Activated CD4-positive, alpha-beta memory T cell treated with anti-CD3 and anti-CD28 coated beads for 36 hours (primary cell): ENCODE data around the gene OSBPL6. TPM values are rescaled to one million over a fixed set of nuclear protein-coding genes. Genes with fewer than 3 reads are reported as not detected.

ENCODE experiments used
- CTCF ChIA-PET: fragments of 350-600 bp; sonication (Branson Sonifier 250); formaldehyde crosslinking; loops from one replicate; lab custom pipeline; 2021; ENCODE audit warnings: antibody characterized with exemption, inconsistent platforms; lab: Charles Lee
- POLR2A ChIA-PET: fragments of 350-600 bp; sonication (Branson Sonifier 250); formaldehyde crosslinking; loops from one replicate; lab custom pipeline; 2021; ENCODE audit warnings: antibody characterized with exemption; lab: Charles Lee
- DNase-seq: peaks from one replicate; pipeline ENCODE4 v3.0.0-alpha.2; 2020
- H3K27ac Mint-ChIP-seq: one replicate; pipeline ENCODE4 v1.8.0; 2021; ENCODE audit warnings: mixed read lengths
- H3K27me3 Mint-ChIP-seq: one replicate; pipeline ENCODE4 v1.8.0; 2021; ENCODE audit warnings: mixed read lengths
- H3K36me3 Mint-ChIP-seq: one replicate; pipeline ENCODE4 v1.8.0; 2021; ENCODE audit warnings: mixed read lengths
- H3K4me1 Mint-ChIP-seq: one replicate; pipeline ENCODE4 v1.8.0; 2021; ENCODE audit warnings: low read depth, mixed read lengths
- H3K4me3 Mint-ChIP-seq: one replicate; pipeline ENCODE4 v1.8.0; 2021; ENCODE audit warnings: mild to moderate bottlenecking, mixed read lengths
- H3K9me3 Mint-ChIP-seq: one replicate; pipeline ENCODE4 v1.8.0; 2021; ENCODE audit warnings: mixed read lengths
- intact Hi-C: fragments of 100-400 bp; cut with micrococcal nuclease; formaldehyde crosslinking; loops from one replicate; pipeline ENCODE4 v1.15.1; 2023
- total RNA-seq, 2 experiments: library from RNA; stranded (reverse); gene quantifications; one replicate each; pipeline ENCODE4 v1.2.3, GENCODE V29; 2021

Gene OSBPL6
- total RNA-seq, 2 experiments from 2014 or later = 1.5 to 1.9 TPM

- DNase-seq = no peak
- H3K36me3 Mint-ChIP-seq = no peaks in the 10 kb centered on the region
- no peak overlapping the region for H3K27ac Mint-ChIP-seq
- no peak overlapping the region for H3K4me3 Mint-ChIP-seq
- H3K9me3 Mint-ChIP-seq = no peaks in the 10 kb centered on the region
- ChIA-PET POLR2A (no interaction called here), CTCF (no interaction called here)
- intact Hi-C loops = no loop called here
- no peaks in the 10 kb centered on the region for H3K27me3 Mint-ChIP-seq
- H3K4me1 Mint-ChIP-seq = peaks cover 6% of the 10 kb centered on the region
Measured at GRCh38 chr2:178383718-178384117, 189.4 kb downstream of the OSBPL6 start.

DNA sequence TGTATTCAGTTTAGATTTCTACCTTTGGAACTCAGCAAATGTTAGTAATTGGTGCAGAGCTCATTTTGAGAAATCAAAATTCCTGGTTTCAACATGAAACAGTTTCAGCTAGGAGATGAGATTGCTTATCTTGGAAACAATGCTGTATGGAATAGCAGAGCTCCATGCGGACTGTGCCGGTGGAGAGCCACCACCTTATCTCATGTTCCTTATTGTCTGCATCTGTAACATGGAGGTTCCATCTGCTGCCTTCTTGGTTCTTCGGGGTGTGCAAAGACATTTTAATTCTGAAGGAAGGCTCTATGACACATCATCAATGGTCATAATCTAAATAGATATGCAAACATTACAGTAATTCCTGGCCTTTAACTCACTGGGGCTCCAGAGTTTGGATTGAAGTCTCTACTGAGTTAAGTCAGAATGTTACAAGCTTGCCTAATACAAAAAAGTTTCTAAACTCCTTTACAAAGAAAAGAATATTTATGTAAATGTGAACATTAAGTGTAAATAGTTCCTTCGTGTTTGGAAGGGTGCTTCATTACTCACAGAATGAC lies 191.4 kb downstream of the OSBPL6 start:
- DNase-seq = no peak
- no peaks in the 10 kb centered on the region for H3K9me3 Mint-ChIP-seq
- intact Hi-C loops = no loop called here
- no peak overlapping the region for H3K4me3 Mint-ChIP-seq
- no peak overlapping the region for H3K27ac Mint-ChIP-seq
- no peaks in the 10 kb centered on the region for H3K36me3 Mint-ChIP-seq
- ChIA-PET CTCF (no interaction called here), POLR2A (no interaction called here)
- no peaks in the 10 kb centered on the region for H3K27me3 Mint-ChIP-seq
- H3K4me1 Mint-ChIP-seq = peaks cover 6% of the 10 kb centered on the region

DNA sequence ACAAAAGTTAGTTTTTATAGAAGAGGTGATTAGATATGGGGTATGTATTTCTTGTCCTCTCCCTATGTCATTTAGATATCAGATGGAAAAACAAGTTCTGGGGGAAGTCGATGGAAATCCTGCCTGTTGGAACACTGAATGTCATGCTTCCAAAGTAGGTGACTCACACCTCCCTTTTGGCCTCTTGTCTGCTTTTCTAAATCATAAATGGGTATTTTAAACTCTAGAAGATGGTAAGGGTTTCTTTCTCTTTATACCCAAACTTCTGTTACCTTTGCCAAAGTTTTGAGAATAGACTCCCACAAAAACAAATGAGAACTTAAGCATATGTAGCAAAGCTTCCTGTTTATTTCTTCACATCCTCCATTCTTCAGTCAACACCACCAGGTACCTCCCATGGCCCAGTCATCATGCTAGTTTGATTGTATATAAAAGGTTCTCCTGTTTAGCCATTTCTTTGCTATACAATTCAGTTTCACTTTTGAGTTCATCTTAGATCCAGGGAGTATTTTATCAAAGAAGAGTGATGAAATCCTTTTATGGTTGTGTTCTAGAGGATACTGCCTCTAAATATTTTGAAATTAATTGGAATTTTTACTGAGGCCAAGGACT lies 192.8 kb downstream of the OSBPL6 start:
- Mint-ChIP-seq H3K27ac (no peak overlapping the region), H3K4me1 (peaks cover 6% of the 10 kb centered on the region), H3K36me3 (no peaks in the 10 kb centered on the region), H3K27me3 (no peaks in the 10 kb centered on the region), H3K4me3 (no peak overlapping the region), H3K9me3 (no peaks in the 10 kb centered on the region)
- CTCF ChIA-PET = no interaction called here
- intact Hi-C loops = no loop called here
- DNase-seq = no peak
- POLR2A ChIA-PET = no interaction called here

GRCh38 chr2:178388287-178388686 lies 194.0 kb downstream of the OSBPL6 start:
- no peak overlapping the region for H3K27ac Mint-ChIP-seq
- ChIA-PET POLR2A (no interaction called here), CTCF (no interaction called here)
- no peaks in the 10 kb centered on the region for H3K36me3 Mint-ChIP-seq
- no peak for DNase-seq
- no peaks in the 10 kb centered on the region for H3K27me3 Mint-ChIP-seq
- H3K4me3 Mint-ChIP-seq = no peak overlapping the region
- intact Hi-C loops = no loop called here
- H3K4me1 Mint-ChIP-seq = peaks cover 6% of the 10 kb centered on the region
- H3K9me3 Mint-ChIP-seq = no peaks in the 10 kb centered on the region

- ChIA-PET CTCF (interaction anchor here (1.0 to 14.2 kb wide), 2 partner anchors 23 to 28 kb away, joined by 3 to 116 read pairs; no protein-coding TSS in a partner anchor), POLR2A (interaction anchor here (0.9 kb wide), 1 partner anchor 22 kb away, joined by 3 read pairs; no protein-coding TSS in a partner anchor)
- Mint-ChIP-seq H3K27ac (no peak overlapping the region), H3K36me3 (no peaks in the 10 kb centered on the region), H3K27me3 (no peaks in the 10 kb centered on the region), H3K9me3 (no peaks in the 10 kb centered on the region), H3K4me1 (peaks cover 6% of the 10 kb centered on the region), H3K4me3 (no peak overlapping the region)
- intact Hi-C loops = no loop called here
- no peak for DNase-seq
Measured at GRCh38 chr2:178391701-178392100, 197.4 kb downstream of the OSBPL6 start.

DNA sequence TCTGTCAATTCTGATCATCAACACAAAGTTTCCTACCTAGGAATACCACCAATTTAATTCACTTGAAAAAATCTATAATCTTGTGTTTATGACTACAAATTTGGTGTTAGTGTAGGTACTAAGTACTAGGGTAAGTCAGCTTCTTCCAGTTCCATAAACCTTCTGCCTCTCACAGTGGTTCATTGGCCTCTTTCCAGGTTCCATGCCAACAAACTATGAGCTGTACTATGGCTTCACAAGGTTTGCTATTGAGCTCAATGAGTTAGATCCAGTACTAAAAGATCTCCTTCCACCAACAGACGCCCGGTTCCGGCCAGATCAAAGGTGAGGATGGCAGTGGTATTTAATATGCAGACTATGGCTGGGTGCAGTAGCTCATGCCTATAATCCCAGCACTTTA lies 197.9 kb downstream of the OSBPL6 start:
- Mint-ChIP-seq H3K27ac (no peak overlapping the region), H3K27me3 (no peaks in the 10 kb centered on the region)

GRCh38 chr2:178394859-178395258 lies 200.5 kb downstream of the OSBPL6 start:
- DNase-seq = no peak
- intact Hi-C loops = loop anchor here (5.0 kb wide), 2 partner anchors 283 to 517 kb away; partner anchors contain the start of gene RBM45
- ChIA-PET CTCF (interaction anchor here (0.9 to 14.2 kb wide), 4 partner anchors 20 to 282 kb away, joined by 3 to 116 read pairs (median 8); partner anchors contain the start of gene RBM45), POLR2A (no interaction called here)
- no peak overlapping the region for H3K4me3 Mint-ChIP-seq
- no peaks in the 10 kb centered on the region for H3K36me3 Mint-ChIP-seq
- H3K27me3 Mint-ChIP-seq = no peaks in the 10 kb centered on the region
- H3K9me3 Mint-ChIP-seq = no peaks in the 10 kb centered on the region
- H3K4me1 Mint-ChIP-seq = no peaks in the 10 kb centered on the region
- no peak overlapping the region for H3K27ac Mint-ChIP-seq

More for the DNA sequence above, 197.9 kb downstream of the OSBPL6 start:
- ChIA-PET CTCF (interaction anchor here (1.0 to 14.2 kb wide), 2 partner anchors 23 to 27 kb away, joined by 3 to 116 read pairs; no protein-coding TSS in a partner anchor), POLR2A (interaction anchor here (0.9 kb wide), 1 partner anchor 21 kb away, joined by 3 read pairs; no protein-coding TSS in a partner anchor)
- DNase-seq = no peak
- Mint-ChIP-seq H3K9me3 (no peaks in the 10 kb centered on the region), H3K4me3 (no peak overlapping the region), H3K4me1 (peaks cover 2% of the 10 kb centered on the region), H3K36me3 (no peaks in the 10 kb centered on the region)
- intact Hi-C loops = no loop called here

GRCh38 chr2:178395295-178395694 lies 201.0 kb downstream of the OSBPL6 start:
- CTCF ChIA-PET = interaction anchor here (0.9 to 14.2 kb wide), 4 partner anchors 20 to 283 kb away, joined by 3 to 116 read pairs (median 8); partner anchors contain the start of gene RBM45
- H3K27ac Mint-ChIP-seq = no peak overlapping the region
- DNase-seq = no peak
- no peak overlapping the region for H3K4me3 Mint-ChIP-seq
- H3K4me1 Mint-ChIP-seq = no peaks in the 10 kb centered on the region
- H3K27me3 Mint-ChIP-seq = no peaks in the 10 kb centered on the region
- POLR2A ChIA-PET = no interaction called here
- intact Hi-C loops = loop anchor here (5.0 kb wide), 2 partner anchors 283 to 517 kb away; partner anchors contain the start of gene RBM45
- H3K36me3 Mint-ChIP-seq = no peaks in the 10 kb centered on the region
- H3K9me3 Mint-ChIP-seq = no peaks in the 10 kb centered on the region

DNA sequence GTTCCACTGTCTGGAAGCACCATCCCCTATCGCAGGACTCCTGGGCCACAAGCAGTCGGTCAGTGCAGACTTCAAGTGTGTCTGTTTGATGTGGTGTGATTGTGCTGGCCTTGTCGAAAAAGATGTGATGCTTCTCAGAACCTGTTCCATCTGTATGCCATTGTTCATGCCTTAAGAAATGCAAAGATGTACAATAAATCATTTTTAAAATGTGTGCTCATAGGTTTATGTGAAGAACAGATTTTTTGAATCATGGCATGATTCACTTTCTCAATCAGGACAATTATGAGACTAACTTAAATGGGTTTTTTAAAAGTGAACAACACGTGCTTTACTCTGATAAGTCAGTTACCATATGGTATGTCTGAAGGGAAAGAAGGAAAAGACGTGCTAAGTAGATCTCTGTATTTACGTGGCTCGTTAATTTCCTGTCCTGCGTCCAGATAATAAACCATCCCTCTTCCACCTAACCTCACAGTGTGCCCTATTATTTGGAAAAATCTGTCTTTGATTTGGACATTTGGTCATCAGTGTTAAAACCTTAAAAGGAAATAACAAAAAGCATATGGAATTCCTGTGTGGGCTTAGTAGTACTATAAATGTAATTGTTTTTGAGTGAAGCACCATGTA lies 201.7 kb downstream of the OSBPL6 start:
- no peak overlapping the region for H3K27ac Mint-ChIP-seq
- ChIA-PET CTCF (interaction anchor here (0.9 to 14.2 kb wide), 6 partner anchors 19 to 284 kb away, joined by 3 to 116 read pairs (median 6); partner anchors contain the start of gene RBM45), POLR2A (no interaction called here)
- H3K27me3 Mint-ChIP-seq = no peaks in the 10 kb centered on the region
- no peak overlapping the region for H3K4me3 Mint-ChIP-seq
- no peak for DNase-seq
- no peaks in the 10 kb centered on the region for H3K4me1 Mint-ChIP-seq
- H3K36me3 Mint-ChIP-seq = no peaks in the 10 kb centered on the region
- intact Hi-C loops = loop anchor here (1.0 to 5.0 kb wide), 3 partner anchors 8 to 516 kb away; partner anchors contain the start of gene RBM45
- no peaks in the 10 kb centered on the region for H3K9me3 Mint-ChIP-seq

- POLR2A ChIA-PET = no interaction called here
- CTCF ChIA-PET = interaction anchor here (0.6 to 14.2 kb wide), 9 partner anchors 18 to 516 kb away, joined by 3 to 116 read pairs (median 4); partner anchors contain the start of gene RBM45
- no peak overlapping the region for H3K4me3 Mint-ChIP-seq
- H3K27me3 Mint-ChIP-seq = peaks cover 2% of the 10 kb centered on the region
- no peak overlapping the region for H3K27ac Mint-ChIP-seq
- no peaks in the 10 kb centered on the region for H3K4me1 Mint-ChIP-seq
- no peak for DNase-seq
- H3K9me3 Mint-ChIP-seq = no peaks in the 10 kb centered on the region
- intact Hi-C loops = loop anchor here (1.0 to 5.0 kb wide), 3 partner anchors 17 to 515 kb away; partner anchors contain the start of gene RBM45
- no peaks in the 10 kb centered on the region for H3K36me3 Mint-ChIP-seq
Measured at GRCh38 chr2:178397002-178397605, 202.8 kb downstream of the OSBPL6 start.

DNA sequence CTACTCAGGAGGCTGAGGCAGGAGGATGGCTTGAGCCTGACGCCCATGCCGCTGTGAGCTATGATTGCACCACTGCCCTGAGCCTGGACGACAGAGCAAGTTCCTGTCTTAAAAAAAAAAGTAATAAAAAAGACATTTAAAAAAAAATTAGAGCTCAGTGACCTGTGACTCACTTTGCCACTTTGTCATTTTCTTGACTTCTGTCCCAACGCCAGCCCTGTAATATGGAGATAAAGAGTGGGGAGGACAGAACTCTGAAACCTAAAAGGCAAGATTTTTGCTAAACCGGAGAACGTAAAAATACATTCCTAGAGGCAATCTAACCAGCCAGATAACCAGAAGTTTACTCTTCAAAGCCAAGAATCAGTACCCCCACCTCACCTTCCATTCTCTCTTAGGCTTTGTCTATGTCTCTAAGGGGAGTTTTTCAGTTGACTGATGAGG lies 207.7 kb downstream of the OSBPL6 start:
- no peaks in the 10 kb centered on the region for H3K36me3 Mint-ChIP-seq
- H3K9me3 Mint-ChIP-seq = no peaks in the 10 kb centered on the region
- CTCF ChIA-PET = interaction anchor here (14.2 kb wide), 1 partner anchor 13 kb away, joined by 116 read pairs; no protein-coding TSS in a partner anchor
- intact Hi-C loops = no loop called here
- H3K27me3 Mint-ChIP-seq = peaks cover 2% of the 10 kb centered on the region
- H3K4me3 Mint-ChIP-seq = no peak overlapping the region
- H3K4me1 Mint-ChIP-seq = peaks cover 12% of the 10 kb centered on the region
- no peak for DNase-seq
- no peak overlapping the region for H3K27ac Mint-ChIP-seq
- POLR2A ChIA-PET = no interaction called here
